HG03439 (cell line): ENCODE data around the gene NTNG1.
A peak's percentile ranks its signal among the peaks of the same experiment; 100 is the strongest.
"Not testable (repeated sequence)": the region's sequence is repeated elsewhere in the genome, so short reads cannot be mapped to it uniquely, and the experiment has no call there.

ENCODE experiments used
- ATAC-seq: cut with Tn5 transposase; IDR thresholded peaks from one replicate; pipeline ENCODE4 v1.9.1; 2021; ENCODE audit warnings: mild to moderate bottlenecking, moderate library complexity; ENCODE audit not compliant: unreplicated experiment

NTNG1 gene

DNA sequence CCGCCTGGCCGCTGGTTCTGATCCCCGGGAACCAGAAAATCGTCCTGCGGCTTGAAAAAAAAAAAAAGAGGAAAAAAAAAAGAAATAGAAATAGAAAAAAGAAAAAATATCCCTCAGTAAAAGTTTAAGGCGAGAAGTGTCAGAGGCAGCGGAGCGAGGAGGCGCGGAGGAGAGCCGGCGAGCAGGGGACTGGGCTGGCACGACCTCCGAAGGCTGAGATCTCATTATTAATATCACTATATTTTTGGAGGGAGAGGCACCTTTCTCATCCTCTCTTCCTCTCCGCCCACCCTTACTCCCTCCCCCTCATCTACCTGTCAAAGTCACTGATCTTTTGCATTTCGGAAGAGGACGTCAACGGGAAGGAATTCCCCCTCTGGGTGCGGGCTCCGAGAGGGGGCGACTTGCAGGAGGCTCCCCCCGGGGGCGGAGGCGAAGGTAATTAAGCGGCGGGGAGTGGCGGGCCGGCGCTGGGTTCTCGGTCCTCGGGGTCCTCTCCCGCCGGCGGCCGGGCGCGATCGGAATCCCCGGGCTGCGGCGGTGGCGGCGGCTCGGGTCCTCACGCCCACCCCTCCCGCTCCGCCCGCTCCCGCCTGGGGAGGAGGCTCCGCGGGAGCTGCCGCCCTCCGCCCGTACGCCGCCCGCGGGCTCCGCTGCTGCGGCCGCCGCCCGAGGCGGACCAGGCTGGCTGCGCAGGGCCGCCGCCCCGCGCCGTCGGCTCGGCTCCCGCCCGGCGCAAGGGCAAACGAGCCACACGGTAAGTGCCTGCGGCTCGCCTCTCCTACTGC, at the start of gene NTNG1:
TSS of gene NTNG1 (plus strand) at position 337 of the 788 bp plus-strand sequence.
- peak; percentile 53 for ATAC-seq

- no peak for ATAC-seq
Observed at GRCh38 chr1:107091418-107091817, 49.4 kb upstream of the NTNG1 start.

DNA sequence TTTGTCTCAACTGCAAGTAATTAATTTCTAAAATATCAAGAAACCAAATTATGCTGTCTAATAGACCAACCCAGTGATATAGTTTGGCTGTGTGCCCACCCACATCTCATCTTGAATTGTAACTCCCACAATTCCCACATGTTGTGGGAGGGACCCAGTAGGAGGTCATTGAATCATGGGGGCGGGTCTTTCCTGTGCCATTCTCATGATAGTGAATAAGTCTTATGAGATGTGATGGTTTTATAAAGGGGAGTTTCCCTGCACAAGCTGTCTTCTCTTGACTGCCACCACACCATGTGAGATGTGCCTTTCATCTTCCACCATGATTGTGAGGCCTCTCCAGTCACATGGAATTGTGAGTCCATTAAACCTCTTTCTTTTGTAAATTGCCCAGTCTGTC, 47.4 kb upstream of the NTNG1 start:
- not testable (repeated sequence) for ATAC-seq

GRCh38 chr1:107095647-107096046, 45.2 kb upstream of the NTNG1 start:
- no peak for ATAC-seq

GRCh38 chr1:107096690-107097089, 44.1 kb upstream of the NTNG1 start:
- no peak for ATAC-seq

GRCh38 chr1:107098961-107099360, 41.9 kb upstream of the NTNG1 start:
- ATAC-seq = no peak

DNA sequence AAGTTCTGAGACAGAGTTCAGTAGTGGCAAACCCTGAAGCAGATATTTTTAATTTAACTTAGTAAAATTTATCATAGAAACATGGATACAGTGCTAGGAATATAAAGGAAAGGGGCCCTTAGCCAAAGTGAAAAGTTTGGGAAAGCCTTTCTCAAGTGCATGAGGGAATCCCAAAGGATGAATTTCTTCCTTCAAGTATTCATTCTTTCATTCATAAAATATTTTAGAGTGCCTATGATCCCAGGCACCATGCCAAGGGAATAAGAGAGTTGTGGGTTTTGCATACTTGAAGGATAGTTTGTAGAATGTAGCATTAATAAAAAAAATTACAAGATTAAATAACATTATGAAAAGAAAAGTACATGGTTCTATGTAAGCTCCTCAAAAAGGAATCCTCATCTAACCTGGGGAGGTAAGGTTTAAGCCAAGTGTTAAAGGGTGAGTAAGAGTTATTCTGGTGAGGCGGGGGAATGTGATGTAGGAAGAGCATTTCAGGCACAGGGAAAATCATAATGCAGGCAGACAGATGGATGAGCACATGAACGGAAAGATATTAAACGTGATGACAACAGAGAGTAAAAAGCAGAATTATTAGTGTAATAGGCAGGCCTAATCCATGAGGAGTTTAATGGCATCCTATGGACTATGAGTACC, 40.4 kb upstream of the NTNG1 start:
- ATAC-seq = no peak

DNA sequence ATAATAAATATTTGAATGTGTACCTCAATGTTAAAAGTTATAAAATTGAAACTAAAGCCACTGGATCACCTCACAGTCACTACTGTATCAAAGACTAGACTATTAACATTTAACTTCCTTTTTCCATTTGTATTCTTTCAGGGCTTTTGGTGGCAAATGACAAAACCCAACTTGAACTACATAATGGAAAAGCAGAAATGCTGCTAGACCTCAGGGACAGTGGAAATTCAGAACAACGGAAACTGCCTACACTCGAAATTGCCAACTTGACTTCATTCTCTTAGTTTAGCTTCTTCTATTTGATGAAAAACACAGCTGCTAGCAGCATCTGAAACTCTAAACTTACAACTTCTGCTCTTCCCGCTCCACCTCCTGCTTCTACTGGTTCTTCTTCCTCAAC, 34.9 kb upstream of the NTNG1 start:
- no peak for ATAC-seq

GRCh38 chr1:107110326-107110725, 30.5 kb upstream of the NTNG1 start:
- ATAC-seq = no peak

DNA sequence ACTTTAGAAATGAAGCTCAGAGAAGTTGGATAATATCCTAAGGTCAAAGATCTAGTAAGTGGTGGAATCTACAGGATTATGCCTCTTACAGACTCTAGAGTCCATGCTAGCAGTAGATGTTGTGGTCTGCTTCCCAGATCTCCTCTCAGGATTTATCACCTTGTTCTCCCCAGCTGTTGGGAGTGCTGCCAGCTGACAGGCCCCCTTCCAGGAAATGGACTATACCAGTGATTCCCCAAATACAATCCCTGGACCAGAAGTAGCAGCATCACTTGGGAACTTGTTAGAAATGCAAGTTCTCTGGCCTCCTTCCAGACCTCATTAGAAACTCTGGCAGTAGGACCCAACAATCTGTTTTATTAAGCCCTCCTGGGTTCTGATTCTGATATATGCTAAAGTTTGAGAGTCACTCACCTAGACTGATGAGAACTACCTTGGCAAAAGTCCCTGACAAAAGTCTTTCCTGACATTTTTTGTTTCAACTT, 24.5 kb upstream of the NTNG1 start:
- no peak for ATAC-seq

DNA sequence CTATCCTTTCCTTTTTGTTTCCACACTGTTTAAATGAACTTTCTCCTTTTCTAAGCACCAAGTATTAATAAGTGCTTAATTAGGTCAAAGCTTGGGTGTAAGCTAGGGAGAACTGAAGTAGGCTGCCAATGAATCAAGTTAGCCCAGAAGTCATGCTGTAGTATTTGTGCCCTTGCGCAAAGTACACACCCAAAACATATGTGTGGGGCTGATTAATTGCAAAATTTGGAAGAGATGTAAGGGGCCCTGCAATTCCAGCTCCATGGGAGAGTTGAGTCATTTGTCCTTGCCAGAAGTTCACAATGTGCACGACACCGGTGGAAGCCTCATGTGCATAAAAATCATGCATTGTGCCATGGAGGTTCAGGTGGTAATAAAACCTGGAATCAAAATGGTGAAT, 18.6 kb upstream of the NTNG1 start:
- ATAC-seq = no peak

DNA sequence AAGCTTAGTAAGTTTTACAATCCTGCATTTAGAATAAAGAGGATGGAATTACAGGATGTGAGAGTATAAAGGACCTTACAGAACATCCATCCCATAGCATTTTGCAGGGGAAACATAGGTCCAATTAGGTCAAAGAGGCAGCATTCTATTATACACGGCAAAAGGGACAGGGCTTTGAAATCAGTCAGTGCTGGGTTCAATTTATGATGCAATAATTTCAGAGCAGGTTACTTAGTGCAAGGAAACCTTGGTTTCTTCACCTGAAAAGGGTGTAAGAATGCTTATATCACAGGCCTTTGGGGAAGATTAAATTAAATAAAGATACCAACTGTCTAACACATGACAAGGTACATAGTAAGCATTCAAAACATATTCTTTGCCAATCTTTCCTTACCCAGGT, 17.1 kb upstream of the NTNG1 start:
- ATAC-seq = no peak

- no peak for ATAC-seq
Observed at GRCh38 chr1:107124694-107125093, 16.1 kb upstream of the NTNG1 start.

DNA sequence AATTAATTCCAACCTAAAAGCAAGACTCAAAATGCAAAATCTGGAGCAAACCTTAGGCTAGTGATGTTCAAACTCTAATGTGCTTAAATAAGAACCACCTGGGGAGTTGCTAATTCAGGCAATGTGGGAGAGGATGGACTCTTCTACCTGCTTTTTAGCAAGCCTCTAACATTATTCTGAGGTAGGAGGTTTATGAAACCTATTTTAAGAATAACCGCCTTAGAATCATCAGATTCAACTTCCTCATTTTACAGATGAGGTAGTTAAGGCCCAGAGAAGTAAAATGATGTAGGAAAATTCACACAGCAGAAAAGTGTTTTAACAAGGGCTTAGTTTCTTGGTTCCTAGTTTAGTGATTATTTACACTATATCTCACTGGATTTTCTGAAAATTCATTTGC, 8.6 kb upstream of the NTNG1 start:
- peak; percentile 39 for ATAC-seq

- peak; percentile 72 for ATAC-seq
Observed at GRCh38 chr1:107132780-107133179, 8.1 kb upstream of the NTNG1 start.

GRCh38 chr1:107135463-107135862, 5.4 kb upstream of the NTNG1 start:
- ATAC-seq = no peak

DNA sequence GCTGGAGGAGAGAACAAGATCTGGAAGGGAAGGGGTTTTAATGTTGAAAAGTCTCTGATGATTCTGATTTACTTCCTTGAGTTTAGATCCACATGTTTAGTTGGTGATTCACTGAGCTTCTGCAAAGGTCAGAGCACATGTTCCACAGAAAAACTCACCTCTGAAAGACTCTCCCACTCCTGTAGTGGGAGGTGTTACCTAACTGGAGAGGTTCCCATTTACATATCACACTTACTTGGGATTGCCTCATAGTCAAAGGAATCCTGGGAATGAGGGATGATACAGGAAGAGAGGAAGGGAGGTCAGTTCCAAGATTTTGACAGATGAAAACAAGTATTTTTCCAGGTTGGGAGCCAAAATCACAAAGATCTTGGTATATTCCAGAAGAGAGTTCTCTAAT, 2.7 kb upstream of the NTNG1 start:
- ATAC-seq = no peak

DNA sequence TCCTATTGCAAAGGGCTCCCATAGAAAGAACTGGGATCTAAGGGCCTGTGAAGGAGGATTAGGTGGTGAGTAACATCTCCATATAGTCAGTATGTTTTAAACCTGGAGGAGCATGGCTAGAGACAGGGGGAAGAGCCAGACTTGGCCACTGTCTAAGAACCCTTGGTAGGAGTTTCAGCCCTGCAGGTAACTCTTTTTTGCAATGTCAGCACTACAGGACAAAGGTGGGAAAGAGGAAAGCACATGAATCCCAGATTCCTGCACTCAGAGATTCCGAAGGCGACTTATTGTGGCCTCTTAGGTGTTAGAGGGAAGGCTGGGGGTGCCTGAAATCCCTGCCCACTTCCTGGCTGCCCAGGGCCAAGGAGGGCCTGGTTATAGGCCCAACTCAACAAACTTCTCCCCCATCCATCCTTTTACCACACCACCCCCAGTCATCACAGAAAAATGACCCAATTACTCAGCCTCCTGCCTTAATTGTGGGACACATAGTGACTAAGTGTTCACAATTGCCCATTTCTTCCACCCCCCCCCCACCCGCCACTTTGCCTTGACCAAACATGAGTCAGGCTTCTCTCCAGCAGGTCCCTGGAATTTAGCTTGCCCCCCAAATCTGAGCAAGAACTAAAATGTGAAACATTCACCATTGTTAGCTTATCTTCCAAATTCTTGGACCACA, 1.9 kb upstream of the NTNG1 start:
- ATAC-seq = no peak

DNA sequence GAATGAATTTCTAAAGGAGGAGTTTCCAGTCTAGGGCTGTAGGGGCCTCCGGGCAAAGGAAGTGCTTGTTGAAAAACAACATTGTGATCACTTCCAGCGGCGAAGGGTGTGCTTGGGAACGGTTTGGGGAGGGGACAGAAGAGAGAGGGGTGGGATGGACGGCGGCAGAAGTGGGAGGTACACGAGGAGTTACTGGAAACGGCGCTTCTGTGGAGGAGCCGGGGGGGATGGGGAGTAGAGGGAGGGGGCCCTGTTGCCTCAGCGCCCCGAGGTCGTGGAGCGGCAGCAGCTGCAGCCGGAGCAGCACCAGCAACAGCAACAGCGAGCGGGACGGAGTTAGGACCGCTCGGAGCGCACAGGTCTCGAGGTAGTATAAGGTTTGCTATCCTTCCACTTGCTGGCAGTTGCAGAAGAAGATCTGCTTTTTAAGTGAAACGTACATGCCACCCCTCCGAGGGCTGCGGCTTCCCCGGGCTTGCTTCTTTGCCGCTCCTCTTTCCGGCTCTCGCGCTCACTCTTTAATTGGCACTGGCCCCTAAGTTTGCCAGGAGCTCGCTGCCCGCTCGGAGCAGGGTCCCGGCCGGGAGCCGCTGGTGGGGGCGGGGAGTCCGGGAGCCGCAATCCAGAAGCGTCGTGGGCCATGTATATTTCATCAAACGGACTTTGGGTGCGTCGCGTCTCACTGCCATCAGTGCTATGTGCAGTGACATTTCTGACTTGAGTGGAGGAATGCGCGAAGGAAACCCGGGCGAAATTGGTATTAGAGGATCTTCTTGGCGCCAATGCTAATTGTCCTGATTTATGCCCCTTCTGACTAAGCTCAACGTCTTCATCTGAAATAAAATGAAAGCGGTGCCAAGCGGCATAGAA, 771 bp upstream of the NTNG1 start:
- peak; percentile 48 for ATAC-seq

- peak; percentile 40 for ATAC-seq
Observed at GRCh38 chr1:107141491-107142126, 770 bp downstream of the NTNG1 start.
